ENCODE data around the gene TGFBR2.

TGFBR2 gene

DNA sequence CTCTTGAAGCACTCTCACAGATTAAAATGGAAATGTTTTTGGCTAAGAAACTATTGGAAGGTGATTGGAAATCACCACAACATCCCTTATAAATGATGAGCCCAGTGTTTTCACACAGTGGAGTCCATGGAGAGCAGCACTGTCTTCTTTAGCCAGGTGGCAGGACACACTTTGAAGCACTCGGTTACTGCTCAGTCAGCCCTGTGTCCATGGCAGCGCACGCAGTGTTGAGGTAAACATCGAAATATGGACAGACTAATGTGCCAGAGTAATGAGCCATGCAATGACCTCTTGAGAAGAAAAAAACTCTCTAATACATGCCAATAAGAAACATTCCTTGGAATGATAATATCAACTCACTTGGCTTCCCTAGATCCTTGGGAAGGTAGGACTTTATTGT lies 66.6 kb downstream of the TGFBR2 start:
- TF ChIP-seq, protein P1, sequence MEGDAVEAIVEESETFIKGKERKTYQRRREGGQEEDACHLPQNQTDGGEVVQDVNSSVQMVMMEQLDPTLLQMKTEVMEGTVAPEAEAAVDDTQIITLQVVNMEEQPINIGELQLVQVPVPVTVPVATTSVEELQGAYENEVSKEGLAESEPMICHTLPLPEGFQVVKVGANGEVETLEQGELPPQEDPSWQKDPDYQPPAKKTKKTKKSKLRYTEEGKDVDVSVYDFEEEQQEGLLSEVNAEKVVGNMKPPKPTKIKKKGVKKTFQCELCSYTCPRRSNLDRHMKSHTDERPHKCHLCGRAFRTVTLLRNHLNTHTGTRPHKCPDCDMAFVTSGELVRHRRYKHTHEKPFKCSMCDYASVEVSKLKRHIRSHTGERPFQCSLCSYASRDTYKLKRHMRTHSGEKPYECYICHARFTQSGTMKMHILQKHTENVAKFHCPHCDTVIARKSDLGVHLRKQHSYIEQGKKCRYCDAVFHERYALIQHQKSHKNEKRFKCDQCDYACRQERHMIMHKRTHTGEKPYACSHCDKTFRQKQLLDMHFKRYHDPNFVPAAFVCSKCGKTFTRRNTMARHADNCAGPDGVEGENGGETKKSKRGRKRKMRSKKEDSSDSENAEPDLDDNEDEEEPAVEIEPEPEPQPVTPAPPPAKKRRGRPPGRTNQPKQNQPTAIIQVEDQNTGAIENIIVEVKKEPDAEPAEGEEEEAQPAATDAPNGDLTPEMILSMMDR (IDR thresholded peaks at IDR 0.05; ENCODE audit: low read depth, low read length, missing control alignments), result no peak
- DNase-seq (ENCODE audit: low read depth), result no peak
- no peak overlapping the region for H3K4me3 ChIP-seq (ENCODE audit: low read depth, low read length)

DNA sequence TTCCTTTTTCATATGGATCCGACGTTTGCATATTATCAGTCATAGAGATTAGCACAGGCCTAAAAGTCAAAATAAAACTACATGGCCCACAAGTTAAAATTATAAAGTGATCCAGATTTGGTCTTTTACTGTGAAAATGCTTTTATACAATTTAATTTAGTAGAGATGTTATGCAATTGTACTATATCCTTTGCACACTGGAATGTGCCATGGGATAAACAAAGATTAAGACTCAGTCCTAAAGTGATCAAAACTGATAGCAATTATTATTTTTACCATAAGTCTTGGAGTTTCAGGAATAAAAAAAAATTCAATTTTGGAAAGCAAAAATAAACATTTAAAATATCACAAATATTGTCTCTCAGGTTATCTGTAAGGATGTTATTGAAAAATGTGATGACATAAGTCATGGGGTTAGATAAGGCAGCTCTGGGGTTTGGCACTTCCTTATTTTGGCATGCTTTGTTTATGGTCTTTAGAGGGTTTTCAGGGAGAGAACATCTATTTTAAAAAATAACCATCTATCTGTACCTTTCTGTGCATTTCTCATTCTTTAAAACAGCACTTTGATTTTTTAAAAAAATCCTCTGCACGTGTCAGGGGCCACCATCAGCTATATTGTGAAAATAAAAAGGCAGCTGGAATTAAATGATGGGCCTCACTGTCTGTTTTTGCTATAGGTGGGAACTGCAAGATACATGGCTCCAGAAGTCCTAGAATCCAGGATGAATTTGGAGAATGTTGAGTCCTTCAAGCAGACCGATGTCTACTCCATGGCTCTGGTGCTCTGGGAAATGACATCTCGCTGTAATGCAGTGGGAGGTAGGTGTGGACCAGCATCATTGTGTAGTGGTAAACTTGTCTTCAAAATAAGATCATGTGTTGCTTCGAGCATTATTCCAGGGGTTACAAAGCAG lies 67.3 kb downstream of the TGFBR2 start:
- DNase-seq (ENCODE audit: low read depth), result no peak
- TF ChIP-seq, protein P1 (IDR thresholded peaks at IDR 0.05; ENCODE audit: low read depth, low read length, missing control alignments), result no peak
- H3K4me3 ChIP-seq (ENCODE audit: low read depth, low read length), result no peak overlapping the region

GRCh38 chr3:30675006-30675405 lies 68.6 kb downstream of the TGFBR2 start:
- H3K4me3 ChIP-seq (ENCODE audit: low read depth, low read length), result no peak overlapping the region
- TF ChIP-seq, protein P1 (IDR thresholded peaks at IDR 0.05; ENCODE audit: low read depth, low read length, missing control alignments), result no peak
- no peak for DNase-seq (ENCODE audit: low read depth)

DNA sequence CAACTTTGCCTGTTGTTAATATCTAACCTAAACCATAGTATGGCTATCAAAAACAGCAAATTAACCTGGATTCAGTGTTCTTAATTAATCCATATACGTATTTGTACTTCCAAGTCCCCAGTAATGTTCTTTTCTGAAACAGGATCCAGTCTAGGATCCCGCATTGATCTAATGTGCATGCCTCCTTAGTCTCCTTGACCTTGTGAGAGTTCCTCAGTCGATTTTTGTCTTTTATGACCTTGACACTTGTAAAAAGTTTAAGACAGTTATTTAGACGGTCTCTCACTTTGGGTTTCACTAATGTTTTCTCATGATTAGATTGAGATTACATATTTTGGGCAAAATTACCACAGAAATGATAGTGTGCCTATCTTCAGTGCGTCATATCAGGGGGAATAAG lies 69.4 kb downstream of the TGFBR2 start:
- TF ChIP-seq, protein P1 (IDR thresholded peaks at IDR 0.05; ENCODE audit: low read depth, low read length, missing control alignments), result no peak
- no peak overlapping the region for H3K4me3 ChIP-seq (ENCODE audit: low read depth, low read length)

DNA sequence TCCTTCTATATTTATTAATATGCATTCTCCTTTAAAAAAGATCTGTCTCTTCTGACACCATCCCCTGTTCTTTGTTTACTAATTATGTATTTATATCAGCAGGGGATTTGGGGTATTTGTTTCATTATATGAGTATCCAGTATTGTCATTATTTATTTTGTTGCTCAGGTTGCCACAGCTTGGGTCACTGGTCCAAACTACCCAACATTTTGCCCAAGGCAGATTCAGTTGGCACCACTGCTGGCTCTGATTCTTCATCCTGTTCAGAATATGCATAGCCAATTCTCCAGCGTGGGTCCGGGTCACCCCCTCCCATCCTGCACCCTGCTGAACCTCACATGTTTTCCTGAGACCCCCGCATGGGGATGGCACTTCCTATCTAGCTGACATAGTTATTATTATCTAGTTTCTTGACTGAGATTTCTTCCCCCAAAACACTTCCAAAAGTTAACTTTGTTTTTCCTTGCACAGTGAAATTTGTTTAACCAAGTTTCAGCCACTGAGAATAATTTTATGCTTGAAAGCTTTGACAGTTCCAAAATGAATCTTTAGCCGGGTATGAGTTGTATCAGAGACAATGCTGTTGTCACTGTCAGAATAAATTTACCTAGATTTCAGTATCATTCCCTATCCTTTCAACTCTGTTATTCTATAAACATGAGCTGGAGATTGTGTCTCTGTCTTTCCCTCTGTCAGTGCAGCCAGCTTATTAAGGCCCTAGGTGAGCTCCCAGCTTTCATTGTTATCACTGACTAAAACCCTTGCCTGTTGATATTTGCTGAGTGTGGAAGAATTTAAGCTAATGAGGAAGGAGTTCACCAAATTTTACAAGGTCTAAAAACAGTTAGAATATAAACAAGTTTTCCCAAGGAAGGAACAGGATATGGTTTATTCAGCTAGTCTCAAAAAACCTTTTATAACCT lies 70.3 kb downstream of the TGFBR2 start:
- DNase-seq (ENCODE audit: low read depth), result no peak
- TF ChIP-seq, protein P1 (IDR thresholded peaks at IDR 0.05; ENCODE audit: low read depth, low read length, missing control alignments), result no peak
- H3K4me3 ChIP-seq (ENCODE audit: low read depth, low read length), result no peak overlapping the region

More for the DNA sequence above, 69.4 kb downstream of the TGFBR2 start:
- DNase-seq (ENCODE audit: low read depth), result no peak

- TF ChIP-seq, protein P1 (IDR thresholded peaks at IDR 0.05; ENCODE audit: low read depth, low read length, missing control alignments), result no peak
- no peak overlapping the region for H3K4me3 ChIP-seq (ENCODE audit: low read depth, low read length)
- no peak for DNase-seq (ENCODE audit: low read depth)
These were observed 70.9 kb downstream of the TGFBR2 start for GRCh38 chr3:30677347-30677685.
